IMR-90 (cell line): ENCODE data around the gene HOXC6. TPM values are rescaled to one million over a fixed set of nuclear protein-coding genes. Genes with fewer than 3 reads are reported as not detected.

Source experiments
- RAD21 ChIP-seq: IDR thresholded peaks from 2 replicates; pipeline ENCODE4 v1.6.1; 2012; ENCODE audit warnings: low read length, improper control_type of control experiment
- polyA plus RNA-seq, 3 experiments: library from polyadenylated mRNA; depleted of rRNA; stranded (reverse); fragments of >200 nt; gene quantifications; 2 replicates each; pipeline ENCODE4 v1.2.3, GENCODE V29; 2012; ENCODE audit warnings: low replicate concordance in 1 of 3
- total RNA-seq: library from RNA; depleted of rRNA; stranded (reverse); fragments of >200 nt; gene quantifications from 2 replicates; pipeline ENCODE4 v1.2.3, GENCODE V29; 2012
- TF ChIP-seq, protein P1 (sequence below): fragments of 150-350 bp; IDR thresholded peaks from 2 replicates; pipeline ENCODE4 v1.6.1; 2016; ENCODE audit warnings: low read depth, mild to moderate bottlenecking, low read length, moderate library complexity, borderline replicate concordance

Gene HOXC6
- total and polyA plus RNA-seq, 2 of the 4 experiments (the other 2 are of a cell fraction): 1.1 TPM; not detected in 1

DNA sequence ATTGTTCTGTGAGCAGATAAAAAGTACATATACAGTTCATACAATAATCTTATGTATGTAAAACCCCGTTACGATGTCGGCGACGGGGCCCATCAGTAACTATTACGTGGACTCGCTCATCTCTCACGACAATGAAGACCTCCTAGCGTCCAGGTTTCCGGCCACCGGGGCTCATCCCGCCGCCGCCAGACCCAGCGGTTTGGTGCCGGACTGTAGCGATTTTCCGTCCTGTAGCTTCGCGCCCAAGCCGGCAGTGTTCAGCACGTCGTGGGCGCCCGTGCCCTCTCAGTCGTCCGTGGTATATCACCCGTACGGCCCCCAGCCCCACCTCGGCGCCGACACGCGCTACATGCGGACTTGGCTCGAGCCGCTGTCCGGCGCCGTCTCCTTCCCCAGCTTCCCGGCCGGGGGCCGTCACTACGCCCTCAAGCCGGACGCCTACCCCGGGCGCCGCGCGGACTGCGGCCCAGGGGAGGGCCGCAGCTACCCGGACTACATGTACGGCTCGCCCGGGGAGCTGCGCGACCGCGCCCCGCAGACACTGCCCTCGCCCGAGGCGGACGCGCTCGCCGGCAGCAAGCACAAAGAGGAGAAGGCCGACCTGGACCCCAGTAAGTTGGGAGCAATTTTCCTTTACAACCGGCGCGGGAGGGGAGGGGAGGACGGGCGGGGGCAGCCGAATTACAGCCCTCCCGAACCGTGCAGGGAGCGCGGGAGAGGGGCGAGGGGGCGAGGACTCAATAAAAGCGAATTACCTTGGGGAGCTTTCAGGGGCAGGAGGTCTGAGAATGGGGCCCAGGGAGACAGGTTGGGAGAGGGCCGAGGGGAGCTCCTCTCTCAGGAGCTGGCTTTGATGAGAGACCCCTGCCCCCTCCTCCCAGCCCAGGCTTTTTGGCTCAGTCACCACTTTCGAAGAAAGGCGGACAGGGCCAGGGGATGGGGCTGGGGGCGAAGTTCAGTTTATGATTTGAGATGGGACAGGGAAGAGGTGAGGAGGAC, 27.8 kb upstream of the HOXC6 start, which contains the start of gene HOXC9 (continued):
- TF ChIP-seq, protein P1, sequence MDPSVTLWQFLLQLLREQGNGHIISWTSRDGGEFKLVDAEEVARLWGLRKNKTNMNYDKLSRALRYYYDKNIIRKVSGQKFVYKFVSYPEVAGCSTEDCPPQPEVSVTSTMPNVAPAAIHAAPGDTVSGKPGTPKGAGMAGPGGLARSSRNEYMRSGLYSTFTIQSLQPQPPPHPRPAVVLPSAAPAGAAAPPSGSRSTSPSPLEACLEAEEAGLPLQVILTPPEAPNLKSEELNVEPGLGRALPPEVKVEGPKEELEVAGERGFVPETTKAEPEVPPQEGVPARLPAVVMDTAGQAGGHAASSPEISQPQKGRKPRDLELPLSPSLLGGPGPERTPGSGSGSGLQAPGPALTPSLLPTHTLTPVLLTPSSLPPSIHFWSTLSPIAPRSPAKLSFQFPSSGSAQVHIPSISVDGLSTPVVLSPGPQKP: no peak
- no peak for TF ChIP-seq RAD21
